A549 (cell line): Measurements from ENCODE around the gene DPY19L1. TPM values are rescaled to one million over a fixed set of nuclear protein-coding genes. Genes with fewer than 3 reads are reported as not detected.
A peak's percentile ranks its signal among the peaks of the same experiment; 100 is the strongest.
"Not testable (repeated sequence)": the region's sequence is repeated elsewhere in the genome, so short reads cannot be mapped to it uniquely, and the experiment has no call there.

ENCODE experiments used
- ATAC-seq, 2 experiments: fragments of 200-7000 bp in 1 of 2; fragments of >200 bp in 1 of 2; cut with Nextera tagmentation in 1 of 2; cut with Tn5 transposase in 1 of 2; 3 replicates each; pipeline versions ENCODE4 v1.8.0 to v1.9.1; 2018 to 2020; ENCODE audit warnings: mild to moderate bottlenecking in 1 of 2, moderate library complexity in 1 of 2
- CTCF ChIA-PET: fragments of 300-600 bp; sonication (Branson Sonifier 250); formaldehyde crosslinking; extraction: SDS; loops from one replicate; lab custom pipeline; 2021; ENCODE audit warnings: antibody characterized with exemption, inconsistent platforms; lab: Yijun Ruan, JAX
- POLR2A ChIA-PET: fragments of 350-600 bp; formaldehyde crosslinking; extraction: SDS; loops from one replicate; lab custom pipeline; 2021; ENCODE audit warnings: antibody characterized with exemption, inconsistent platforms; lab: Yijun Ruan, JAX
- DNase-seq, 2 experiments: peaks; one replicate each; pipeline versions ENCODE4 v3.0.0 to v3.0.0-alpha.2; 2011 to 2016; ENCODE audit warnings: low read depth in 1 of 2, low spot score in 1 of 2
- FAIRE-seq: peaks from 2 replicates; lab custom pipeline; 2011; peaks lifted over from hg19 to GRCh38; lab: Jason Lieb, UNC
- H3K27ac ChIP-seq, 2 experiments: fragments of >200 bp; sonication (Bioruptor Twin); formaldehyde crosslinking; 3 replicates each; pipeline ENCODE4 v1.5.1; 2016 to 2017
- H3K4me1 ChIP-seq: fragments of >200 bp; sonication (Bioruptor Twin); formaldehyde crosslinking; 3 replicates; pipeline ENCODE4 v1.6.1; 2016
- H3K4me2 ChIP-seq: fragments of >200 bp; sonication (Bioruptor Twin); formaldehyde crosslinking; 3 replicates; pipeline ENCODE4 v1.6.1; 2016
- H3K4me3 ChIP-seq: fragments of >200 bp; sonication (Bioruptor Twin); formaldehyde crosslinking; 3 replicates; pipeline ENCODE4 v1.5.1; 2016
- H3K9me3 ChIP-seq: fragments of >200 bp; sonication (Bioruptor Twin); formaldehyde crosslinking; 3 replicates; pipeline ENCODE4 v1.6.1; 2016
- RAD21 ChIP-seq, 2 experiments: fragments of >200 bp in 1 of 2; sonication (Bioruptor Twin) in 1 of 2; formaldehyde crosslinking in 1 of 2; IDR thresholded peaks in 1 of 2; conservative IDR thresholded peaks in 1 of 2; 2 replicates in 1 of 2; 3 replicates in 1 of 2; pipeline ENCODE4 v1.6.1; 2012 to 2018; ENCODE audit warnings: inconsistent platforms in 1 of 2
- SMC3 ChIP-seq: fragments of >200 bp; sonication (Bioruptor Twin); formaldehyde crosslinking; IDR thresholded peaks from 3 replicates; pipeline ENCODE4 v1.6.1; 2018; ENCODE audit warnings: inconsistent platforms
- WGBS: methylation state at CpG from one replicate; pipeline ENCODE4 v1.1.6; 2017; ENCODE audit errors: missing lambda C conversion rate; 5-methylcytosine and 5-hydroxymethylcytosine counted together
- polyA plus RNA-seq, 4 experiments: library from polyadenylated mRNA; depleted of rRNA in 3 of 4; stranded (reverse); fragments of >200 nt; fragmentation: RNase III in 1 of 4; extraction: RNeasy Plus Mini Kit Qiagen cat#74134 plus additional on column Dnase treatment in 1 of 4; gene quantifications; 2 replicates in 3 of 4; 3 replicates in 1 of 4; pipeline ENCODE4 v1.2.3, GENCODE V29; 2011 to 2017
- TF ChIP-seq, protein P1 (sequence below): fragments of >200 bp; sonication (Bioruptor Twin); formaldehyde crosslinking; IDR thresholded peaks from 3 replicates; pipeline ENCODE4 v1.5.1; 2016

DPY19L1 gene
- polyA plus RNA-seq, 2 of the 4 experiments (the other 2 are of a cell fraction) = 53.6 to 129 TPM

DNA sequence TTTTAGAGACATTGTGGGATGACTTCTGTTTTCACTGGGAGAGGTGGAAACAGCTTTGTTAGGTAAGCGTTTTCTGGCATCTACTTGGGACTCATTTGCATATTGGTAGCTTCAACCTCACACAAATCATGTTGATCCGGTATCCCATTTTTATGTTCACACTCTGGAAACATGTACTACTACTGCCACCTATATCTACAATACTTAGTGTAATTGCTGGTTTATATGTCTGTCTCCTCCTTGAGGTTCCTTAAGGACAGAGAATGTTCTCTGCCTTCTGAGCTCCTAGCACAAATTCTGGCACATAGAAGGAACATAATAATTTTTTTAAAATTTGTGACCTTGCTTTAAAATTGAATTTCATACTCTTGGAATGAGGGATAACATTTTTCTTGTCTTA lies 28.1 kb upstream of the DPY19L1 start:
- TF ChIP-seq, protein P1, sequence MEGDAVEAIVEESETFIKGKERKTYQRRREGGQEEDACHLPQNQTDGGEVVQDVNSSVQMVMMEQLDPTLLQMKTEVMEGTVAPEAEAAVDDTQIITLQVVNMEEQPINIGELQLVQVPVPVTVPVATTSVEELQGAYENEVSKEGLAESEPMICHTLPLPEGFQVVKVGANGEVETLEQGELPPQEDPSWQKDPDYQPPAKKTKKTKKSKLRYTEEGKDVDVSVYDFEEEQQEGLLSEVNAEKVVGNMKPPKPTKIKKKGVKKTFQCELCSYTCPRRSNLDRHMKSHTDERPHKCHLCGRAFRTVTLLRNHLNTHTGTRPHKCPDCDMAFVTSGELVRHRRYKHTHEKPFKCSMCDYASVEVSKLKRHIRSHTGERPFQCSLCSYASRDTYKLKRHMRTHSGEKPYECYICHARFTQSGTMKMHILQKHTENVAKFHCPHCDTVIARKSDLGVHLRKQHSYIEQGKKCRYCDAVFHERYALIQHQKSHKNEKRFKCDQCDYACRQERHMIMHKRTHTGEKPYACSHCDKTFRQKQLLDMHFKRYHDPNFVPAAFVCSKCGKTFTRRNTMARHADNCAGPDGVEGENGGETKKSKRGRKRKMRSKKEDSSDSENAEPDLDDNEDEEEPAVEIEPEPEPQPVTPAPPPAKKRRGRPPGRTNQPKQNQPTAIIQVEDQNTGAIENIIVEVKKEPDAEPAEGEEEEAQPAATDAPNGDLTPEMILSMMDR = 0 out of 3 replicates have a peak, but pooled peaks have one; percentile 6
- H3K4me1 ChIP-seq, DNase-seq, ATAC-seq, FAIRE-seq, H3K4me3 ChIP-seq, H3K9me3 ChIP-seq, H3K4me2 ChIP-seq, CTCF ChIA-PET, H3K27ac ChIP-seq, POLR2A ChIA-PET: not testable (repeated sequence)
- WGBS = 16% methylated on average over 2 of the region's 2 CpGs

DNA sequence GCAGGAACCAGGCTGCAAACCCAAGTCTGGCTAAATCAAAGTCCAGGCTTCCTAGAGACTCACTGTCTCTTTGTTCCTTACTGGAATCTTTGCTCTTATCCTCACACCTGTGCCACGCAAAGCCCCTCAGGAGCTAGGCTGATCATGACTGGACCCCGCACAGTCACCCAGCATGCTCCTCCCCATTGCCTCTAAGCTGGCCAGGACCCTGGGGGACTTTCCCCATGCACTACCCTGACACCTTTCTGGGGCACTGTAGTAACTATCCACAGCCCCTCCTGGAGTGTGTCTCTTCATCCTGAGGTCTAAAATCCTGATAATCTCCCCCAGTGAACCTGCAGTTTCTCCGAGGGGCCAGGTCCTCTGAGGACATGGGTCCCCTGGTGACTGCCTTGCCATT lies 21.3 kb upstream of the DPY19L1 start:
- ATAC-seq = not testable (repeated sequence)

DNA sequence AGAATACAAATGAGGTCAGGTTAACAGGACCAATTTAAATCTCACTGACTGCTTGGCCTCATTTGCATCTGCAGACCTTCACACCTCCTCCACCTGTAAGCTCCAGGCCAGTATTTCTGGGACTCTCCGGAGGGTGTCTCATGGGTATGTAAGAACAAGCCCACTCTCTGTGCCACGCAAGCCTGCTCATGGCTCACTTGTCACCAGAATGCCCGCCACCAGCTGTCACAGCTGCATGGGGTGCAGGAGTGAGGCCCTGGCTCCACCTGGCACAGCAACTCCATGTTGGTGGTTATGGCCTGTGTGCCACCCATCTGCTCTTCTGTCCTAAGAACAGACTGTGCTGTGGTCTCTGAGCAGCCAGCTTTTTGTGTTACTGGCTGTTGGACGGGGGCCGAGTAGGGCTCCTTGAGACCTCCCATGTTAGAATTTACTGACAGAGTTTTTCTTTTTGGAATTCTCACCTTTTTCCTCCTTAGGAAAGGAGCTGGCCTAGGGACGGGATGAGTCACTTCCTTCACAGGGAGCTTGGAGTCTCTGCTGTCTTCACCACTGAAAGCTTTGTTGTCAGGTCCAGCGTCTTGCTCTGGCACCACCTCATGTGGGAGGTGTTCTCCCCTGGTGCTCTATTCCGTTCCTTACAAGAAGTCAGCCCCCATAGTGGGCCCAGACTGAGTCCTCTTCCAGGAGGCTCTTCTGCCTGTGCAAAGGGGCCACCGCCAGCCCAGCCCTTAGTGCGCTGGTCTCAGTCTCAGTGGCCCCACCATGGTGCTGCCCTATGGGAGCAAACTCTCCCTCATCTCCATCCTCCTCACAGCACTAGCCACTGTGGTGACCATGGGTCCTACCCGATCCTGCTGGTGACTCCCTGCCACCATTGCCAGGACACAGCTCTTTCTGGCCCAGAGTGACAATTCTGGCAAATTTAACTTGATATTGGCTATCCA lies 20.5 kb upstream of the DPY19L1 start:
- WGBS = 81% methylated on average over 10 of the region's 11 CpGs
- POLR2A ChIA-PET, H3K4me2 ChIP-seq, H3K27ac ChIP-seq, H3K4me3 ChIP-seq, H3K9me3 ChIP-seq, H3K4me1 ChIP-seq, DNase-seq, CTCF ChIA-PET, FAIRE-seq: not testable (repeated sequence)
- ATAC-seq = peak in 1 of 2 experiments; percentile 33; a peak in 2 of 6 replicates

More for the DNA sequence above, 21.3 kb upstream of the DPY19L1 start:
- 92% methylated on average over 3 of the region's 3 CpGs for WGBS
- H3K4me2 ChIP-seq, H3K27ac ChIP-seq, H3K9me3 ChIP-seq, H3K4me1 ChIP-seq, FAIRE-seq, POLR2A ChIA-PET, H3K4me3 ChIP-seq, CTCF ChIA-PET, DNase-seq: not testable (repeated sequence)

DNA sequence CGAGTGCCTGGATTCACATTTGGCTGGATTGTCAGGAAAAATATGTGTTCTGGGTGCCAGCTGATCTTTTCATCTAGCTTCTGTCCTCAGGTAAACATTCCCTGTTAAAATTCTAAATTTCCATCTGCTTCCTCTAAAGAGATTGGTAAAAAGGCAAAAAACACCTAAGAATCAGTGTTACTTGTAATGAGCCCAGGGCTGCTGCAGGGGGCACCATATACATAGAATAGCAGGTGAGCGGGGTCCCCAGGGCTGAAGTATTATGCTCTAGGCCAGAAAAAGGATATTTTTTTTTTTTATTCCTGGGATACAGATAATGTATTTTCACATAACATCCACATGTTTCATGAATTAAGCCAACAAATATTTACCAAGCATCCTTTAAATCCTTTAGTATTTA lies 18.4 kb upstream of the DPY19L1 start:
- H3K4me2 ChIP-seq, POLR2A ChIA-PET, DNase-seq, H3K4me3 ChIP-seq, H3K4me1 ChIP-seq, FAIRE-seq, H3K9me3 ChIP-seq, H3K27ac ChIP-seq: not testable (repeated sequence)
- CTCF ChIA-PET = interaction anchor here (0.6 to 1.1 kb wide), 5 partner anchors 17 to 700 kb away, joined by 3 to 5 read pairs (median 4); no protein-coding TSS in a partner anchor
- peak; percentile 52 to 65; a peak in 3 of 6 replicates for ATAC-seq
- 64% methylated on average over 2 of the region's 2 CpGs for WGBS
- TF ChIP-seq SMC3 (peak; percentile 29; the same call in 1 of the 3 replicates), RAD21 (conservative IDR thresholded peaks at IDR 0.05 in 1 of 2, IDR thresholded peaks at IDR 0.05 in 1 of 2) (peak; percentile 37 to 50; a peak in 3 of 5 replicates)
- TF ChIP-seq, protein P1 = peak; percentile 31

DNA sequence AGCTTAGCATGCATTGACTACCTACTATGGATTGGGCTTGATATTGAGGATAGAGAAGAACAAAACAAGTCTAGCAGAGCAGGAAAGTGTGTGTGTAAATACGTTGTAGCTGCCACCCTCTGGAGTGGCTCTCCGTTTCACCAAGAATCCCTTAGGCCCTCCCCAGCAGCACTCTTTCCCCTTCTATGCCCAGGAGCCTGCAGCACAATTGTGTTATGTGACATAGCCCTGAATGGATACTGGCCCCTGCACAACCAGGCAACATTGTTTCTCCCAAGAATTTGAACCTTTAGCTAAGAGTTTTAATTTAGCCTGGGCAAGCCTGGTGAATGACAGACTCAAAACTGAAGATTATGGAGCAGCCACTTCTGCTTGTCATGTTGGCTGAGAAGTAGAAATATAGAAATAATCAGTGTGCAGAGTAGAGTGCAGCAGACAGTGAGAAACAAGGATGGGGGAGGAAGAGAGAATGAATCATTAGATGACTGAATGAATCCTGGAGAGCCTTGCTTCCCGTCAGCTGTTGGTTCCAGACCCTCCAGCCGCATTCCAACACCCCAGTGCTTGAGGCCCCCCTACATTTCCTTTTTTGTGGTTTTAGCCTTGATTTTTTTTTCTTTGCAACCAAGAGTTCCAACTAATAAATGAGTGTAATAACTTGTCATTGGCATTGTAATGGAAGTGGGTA lies 16.3 kb upstream of the DPY19L1 start:
- FAIRE-seq, DNase-seq, H3K4me2 ChIP-seq, H3K27ac ChIP-seq, POLR2A ChIA-PET, H3K9me3 ChIP-seq, H3K4me3 ChIP-seq, ATAC-seq, H3K4me1 ChIP-seq: not testable (repeated sequence)
- CTCF ChIA-PET = interaction anchor here (1.0 kb wide), 1 partner anchor 15 kb away, joined by 3 read pairs; no protein-coding TSS in a partner anchor
- WGBS = 69% methylated on average over 4 of the region's 4 CpGs

DNA sequence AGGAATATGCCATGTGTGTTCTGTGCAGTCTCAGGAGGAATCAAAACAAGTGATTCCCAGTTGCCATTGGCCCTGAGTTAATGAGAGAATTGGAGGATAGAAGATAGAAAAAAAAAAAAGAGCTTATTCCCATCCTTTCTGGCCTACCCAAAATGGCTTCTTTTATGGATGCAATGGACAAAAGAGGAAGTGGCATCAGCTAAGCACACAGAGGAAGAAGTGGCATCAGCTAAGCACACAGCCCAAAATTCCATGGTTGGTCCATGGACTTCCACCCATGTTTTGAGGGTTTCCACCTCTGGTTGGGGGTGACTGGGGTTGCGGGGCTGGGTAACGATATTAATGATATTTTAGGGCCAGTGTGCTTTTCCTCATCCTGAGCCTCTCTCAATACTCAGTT lies 11.1 kb upstream of the DPY19L1 start:
- ATAC-seq, CTCF ChIA-PET, H3K27ac ChIP-seq: not testable (repeated sequence)

DNA sequence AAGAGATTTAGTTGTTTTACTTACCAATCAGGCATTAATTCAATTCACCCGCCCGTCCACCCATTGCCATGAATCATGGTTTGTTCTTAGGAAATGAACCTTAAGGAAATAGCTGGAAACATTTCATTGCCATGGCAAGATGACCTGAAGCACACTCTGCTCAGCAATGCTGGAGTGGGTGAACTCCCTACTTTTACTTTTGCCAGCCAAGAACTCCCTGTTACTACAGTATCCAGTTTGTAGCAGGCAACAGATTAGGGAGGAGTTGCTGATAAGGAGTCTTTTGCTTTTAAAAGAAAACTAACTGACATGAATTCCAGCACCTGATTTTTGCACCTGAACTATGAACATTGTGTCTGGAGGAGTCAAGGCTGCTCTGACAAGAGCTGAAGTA lies 10.6 kb upstream of the DPY19L1 start:
- CTCF ChIA-PET, H3K9me3 ChIP-seq, H3K4me1 ChIP-seq, H3K4me2 ChIP-seq, H3K27ac ChIP-seq, DNase-seq, POLR2A ChIA-PET, H3K4me3 ChIP-seq, ATAC-seq, FAIRE-seq: not testable (repeated sequence)
- 88% methylated on average over 2 of the region's 2 CpGs for WGBS

More for the DNA sequence above, 11.1 kb upstream of the DPY19L1 start:
- H3K4me2 ChIP-seq, POLR2A ChIA-PET, H3K4me3 ChIP-seq, FAIRE-seq, DNase-seq, H3K4me1 ChIP-seq, H3K9me3 ChIP-seq: not testable (repeated sequence)
- 83% methylated on average over 2 of the region's 2 CpGs for WGBS

DNA sequence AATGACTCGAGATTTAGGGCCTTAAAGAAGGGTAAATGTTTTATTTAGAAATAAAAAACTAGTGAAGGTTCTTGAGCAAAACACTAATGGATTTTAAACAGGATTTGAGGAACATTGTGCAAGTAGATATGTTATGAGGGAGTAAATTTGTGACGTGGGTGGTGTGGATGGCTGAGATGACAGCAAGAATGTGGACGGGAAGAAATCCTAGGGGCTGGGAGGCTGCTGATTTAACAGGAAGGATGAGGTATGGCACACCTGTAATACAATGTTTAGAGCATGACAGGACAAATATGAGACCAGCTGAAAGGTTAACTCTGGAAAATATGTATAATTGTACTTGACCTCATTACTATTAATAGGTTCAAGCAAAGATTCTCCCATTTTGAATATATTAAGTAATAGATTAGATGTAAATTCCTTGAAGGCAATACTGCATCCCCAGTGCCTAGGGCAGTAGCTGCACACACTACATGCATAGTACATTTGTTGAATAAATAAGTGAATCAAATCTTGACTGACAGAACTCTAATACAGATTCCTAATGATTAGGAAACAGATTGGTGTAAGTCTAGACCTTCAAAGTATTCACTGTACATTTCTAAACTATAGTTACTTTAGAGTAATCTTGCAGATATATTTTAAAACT lies 10.1 kb upstream of the DPY19L1 start:
- not testable (repeated sequence) for H3K4me1 ChIP-seq, H3K9me3 ChIP-seq, H3K4me3 ChIP-seq, H3K27ac ChIP-seq, FAIRE-seq, DNase-seq, H3K4me2 ChIP-seq, ATAC-seq
- 43% methylated on average over 3 of the region's 3 CpGs for WGBS
- CTCF ChIA-PET = interaction anchor here (0.7 kb wide), 1 partner anchor 9 kb away, joined by 3 read pairs; no protein-coding TSS in a partner anchor
- POLR2A ChIA-PET = interaction anchor here (0.6 kb wide), 1 partner anchor 10 kb away, joined by 5 read pairs; the partner anchor contains the start of gene DPY19L1
